GM20000 (cell line): ENCODE measurements around the gene KCNH8.

Experiments
- DNase-seq: peaks from one replicate; pipeline ENCODE4 v3.0.0; 2012; ENCODE audit warnings: low spot score
- TF ChIP-seq, protein P1 (sequence below): IDR thresholded peaks from 2 replicates; pipeline ENCODE4 v1.5.1; 2012; ENCODE audit warnings: mild to moderate bottlenecking, control low read depth; ENCODE audit errors: extremely low read depth, missing control alignments

KCNH8 gene

DNA sequence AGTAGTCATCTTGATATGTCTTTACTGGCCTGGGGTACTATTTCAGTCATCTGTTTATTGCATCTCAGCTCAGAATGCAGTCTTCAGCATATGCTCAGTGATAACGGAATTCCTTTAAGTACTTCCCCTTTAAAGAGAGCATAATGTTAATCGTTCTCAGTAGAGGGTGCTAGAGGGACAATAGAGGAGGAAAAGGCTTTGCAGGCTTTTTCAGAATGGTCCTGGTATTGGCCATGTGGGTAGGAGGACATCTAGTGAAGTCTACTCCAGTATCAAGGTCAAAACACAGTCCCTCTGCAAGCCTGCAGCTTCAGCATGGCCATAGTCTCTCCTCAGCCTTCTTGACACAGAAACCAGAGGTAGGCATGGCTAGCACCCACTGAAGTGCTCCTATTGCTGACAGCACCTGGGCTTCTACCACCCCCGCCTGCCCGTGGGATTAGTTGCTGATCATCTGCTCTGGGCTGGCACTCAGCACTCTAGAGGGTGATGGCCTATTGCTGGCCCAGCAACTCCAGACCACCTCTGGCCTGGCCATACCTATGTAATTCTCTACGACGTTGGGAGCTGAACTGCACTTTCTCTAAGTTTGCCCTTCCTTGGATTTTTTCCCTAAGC, 65.4 kb downstream of the KCNH8 start:
- no peak for DNase-seq
- TF ChIP-seq, protein P1, sequence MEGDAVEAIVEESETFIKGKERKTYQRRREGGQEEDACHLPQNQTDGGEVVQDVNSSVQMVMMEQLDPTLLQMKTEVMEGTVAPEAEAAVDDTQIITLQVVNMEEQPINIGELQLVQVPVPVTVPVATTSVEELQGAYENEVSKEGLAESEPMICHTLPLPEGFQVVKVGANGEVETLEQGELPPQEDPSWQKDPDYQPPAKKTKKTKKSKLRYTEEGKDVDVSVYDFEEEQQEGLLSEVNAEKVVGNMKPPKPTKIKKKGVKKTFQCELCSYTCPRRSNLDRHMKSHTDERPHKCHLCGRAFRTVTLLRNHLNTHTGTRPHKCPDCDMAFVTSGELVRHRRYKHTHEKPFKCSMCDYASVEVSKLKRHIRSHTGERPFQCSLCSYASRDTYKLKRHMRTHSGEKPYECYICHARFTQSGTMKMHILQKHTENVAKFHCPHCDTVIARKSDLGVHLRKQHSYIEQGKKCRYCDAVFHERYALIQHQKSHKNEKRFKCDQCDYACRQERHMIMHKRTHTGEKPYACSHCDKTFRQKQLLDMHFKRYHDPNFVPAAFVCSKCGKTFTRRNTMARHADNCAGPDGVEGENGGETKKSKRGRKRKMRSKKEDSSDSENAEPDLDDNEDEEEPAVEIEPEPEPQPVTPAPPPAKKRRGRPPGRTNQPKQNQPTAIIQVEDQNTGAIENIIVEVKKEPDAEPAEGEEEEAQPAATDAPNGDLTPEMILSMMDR, result peak; percentile 8

DNA sequence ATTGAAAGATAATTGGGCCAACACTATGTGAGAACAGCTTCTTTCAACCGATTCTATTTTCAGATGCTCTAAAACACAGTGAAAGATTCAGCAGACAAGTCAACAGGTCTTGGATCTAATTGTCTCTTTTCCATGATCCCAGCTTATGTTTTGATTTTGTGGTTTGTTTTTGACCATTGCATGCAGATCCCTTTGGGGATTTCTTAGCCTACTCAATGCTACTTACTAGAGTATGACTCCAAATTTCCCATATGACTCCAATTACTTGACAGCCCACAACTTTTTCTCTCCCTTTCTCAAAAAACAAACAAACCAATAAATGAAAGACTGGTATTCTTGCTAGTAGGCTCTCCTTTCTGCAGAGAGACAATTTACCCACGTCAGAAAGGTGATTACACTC, 67.1 kb downstream of the KCNH8 start:
- no peak for DNase-seq
- TF ChIP-seq, protein P1, result no peak

DNA sequence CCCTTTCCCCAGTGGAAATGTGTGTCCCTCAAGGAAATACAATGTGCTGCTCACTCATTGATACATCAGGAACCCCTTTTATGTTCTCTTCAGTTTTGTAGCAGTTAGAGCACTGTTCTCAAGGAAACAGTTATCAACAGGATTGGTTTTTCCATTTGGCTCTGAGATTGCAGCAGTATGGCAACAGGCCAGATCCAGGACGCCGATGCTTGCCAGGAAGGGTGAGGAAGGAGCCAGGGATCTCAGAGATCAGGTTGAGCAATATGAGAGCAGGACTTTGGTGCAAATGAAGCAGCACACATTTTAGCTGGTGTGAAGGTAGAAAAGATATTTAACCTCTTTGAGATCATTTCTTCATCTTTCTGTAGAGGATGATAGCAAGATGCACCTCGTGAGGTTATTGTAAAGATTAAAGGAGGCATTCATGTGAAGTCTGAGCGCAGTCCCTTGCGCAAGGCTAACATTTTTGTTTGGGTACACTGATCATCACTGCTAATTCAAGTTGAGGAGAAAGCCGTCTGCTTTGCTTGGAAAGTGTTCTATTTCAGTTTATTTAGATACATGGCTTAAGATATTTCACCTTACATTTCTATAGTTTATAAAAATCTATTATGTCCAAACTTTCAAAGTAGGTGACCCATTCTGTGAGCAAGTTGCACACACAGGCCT, 68.5 kb downstream of the KCNH8 start:
- no peak for DNase-seq
- TF ChIP-seq, protein P1, result no peak

DNA sequence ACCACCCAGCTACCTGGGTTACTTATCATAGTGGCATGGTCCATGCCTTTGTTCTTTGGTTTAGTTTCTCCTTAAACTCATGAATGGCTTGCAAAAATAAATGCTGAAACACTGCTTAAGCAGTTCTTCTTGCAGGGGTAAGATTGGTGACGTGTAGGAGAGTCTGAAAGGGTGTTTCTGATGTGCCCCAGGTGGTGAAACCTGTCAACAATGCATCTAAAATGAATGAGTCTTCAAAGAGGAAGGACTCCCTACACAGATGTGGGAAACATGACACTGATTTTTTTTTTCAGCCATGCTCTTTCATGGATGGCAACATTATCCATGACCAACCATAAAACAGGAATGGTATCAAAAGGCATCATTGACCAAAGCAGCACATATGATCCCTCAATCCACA, 72.0 kb downstream of the KCNH8 start:
- TF ChIP-seq, protein P1, result no peak
- no peak for DNase-seq

DNA sequence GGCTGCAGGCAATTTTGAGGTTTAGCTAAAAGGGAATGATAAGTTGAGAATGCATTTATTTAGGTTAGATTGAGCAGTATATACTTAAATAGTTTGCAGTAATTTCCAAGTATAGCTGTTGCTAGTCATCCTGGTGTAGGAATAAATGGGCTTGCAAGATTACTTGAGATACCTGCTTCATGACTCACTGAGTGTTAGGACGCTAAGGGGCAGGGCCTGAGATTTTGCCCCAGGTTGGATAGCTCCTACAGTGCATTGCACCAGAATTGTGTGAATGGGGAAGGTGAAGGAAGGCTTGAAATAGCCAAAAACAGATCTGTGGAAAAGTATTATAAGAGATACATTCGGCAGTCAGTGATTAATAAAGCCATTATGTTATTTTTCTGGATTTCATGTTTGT, 72.8 kb downstream of the KCNH8 start:
- no peak for DNase-seq
- TF ChIP-seq, protein P1, result no peak

DNA sequence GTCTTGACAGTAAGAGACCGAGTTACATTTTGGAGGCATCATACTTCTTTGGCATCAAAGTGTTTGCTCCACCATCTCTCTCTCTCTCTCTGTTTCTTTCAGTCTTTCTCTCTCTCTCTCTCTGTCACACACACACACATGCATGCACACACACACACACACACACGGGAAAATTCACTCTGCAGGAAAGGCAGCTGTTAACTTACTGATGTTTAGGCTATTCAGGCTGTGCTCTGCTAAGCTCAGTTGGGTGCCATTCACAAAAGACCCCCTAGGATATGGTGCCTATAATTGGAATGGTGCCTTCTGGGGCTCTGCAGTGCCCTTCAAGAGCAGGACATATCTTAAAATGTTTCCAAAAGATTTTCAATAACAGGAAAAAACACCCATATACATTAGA, 78.2 kb downstream of the KCNH8 start:
- DNase-seq, result no peak
- TF ChIP-seq, protein P1, result no peak

DNA sequence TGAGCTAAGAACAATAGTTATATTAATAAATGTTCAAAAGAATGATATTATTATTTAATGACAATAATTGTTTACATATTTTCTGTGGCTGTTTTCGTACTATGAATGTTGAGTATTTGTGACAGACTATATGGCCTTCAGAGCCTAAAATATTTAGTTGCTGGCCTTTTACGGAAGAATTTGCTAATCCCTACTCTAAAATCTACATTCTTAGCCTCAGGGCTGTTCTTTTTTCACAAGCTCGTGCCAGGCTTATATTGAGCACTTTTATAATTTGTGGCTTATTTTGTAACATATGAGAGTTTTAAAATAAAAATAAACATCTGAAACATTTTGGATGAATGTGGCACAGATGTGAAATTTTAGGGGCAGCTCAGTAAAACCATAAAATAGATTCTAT, 79.9 kb downstream of the KCNH8 start:
- no peak for DNase-seq
- TF ChIP-seq, protein P1, result no peak
